Cerebellar nuclear complex (tissue), 1 donor: Measurements from ENCODE around the gene INHA.
A peak's percentile ranks its signal among the peaks of the same experiment; 100 is the strongest.

ENCODE experiments used
- DNase-seq, 2 experiments: peaks; one replicate each; lab custom pipeline; 2025; lab: John Stamatoyannopoulos, UW

Gene INHA

GRCh38 chr2:219572237-219573001 lies at the start of gene INHA:
Gene INHA, plus strand, starts transcription at chr2:219572310. Its CDS starts 65 bp downstream, at chr2:219572375.
- DNase-seq = no peak

GRCh38 chr2:219523031-219523671 lies 49.0 kb upstream of the INHA start:
- DNase-seq = no peak

- no peak for DNase-seq
These were observed 47.3 kb upstream of the INHA start for GRCh38 chr2:219524817-219525216.

GRCh38 chr2:219525533-219526232 lies 46.4 kb upstream of the INHA start:
- DNase-seq = no peak

GRCh38 chr2:219526320-219527075 lies 45.6 kb upstream of the INHA start:
- DNase-seq = no peak

GRCh38 chr2:219527076-219527394 lies 45.1 kb upstream of the INHA start:
- no peak for DNase-seq

- no peak for DNase-seq
These were observed 44.6 kb upstream of the INHA start for GRCh38 chr2:219527472-219527871.

GRCh38 chr2:219530048-219530963 lies 41.8 kb upstream of the INHA start:
- peak; percentile 8 to 64 for DNase-seq

- DNase-seq = no peak
These were observed 40.3 kb upstream of the INHA start for GRCh38 chr2:219531639-219532377.

- DNase-seq = no peak
These were observed 39.8 kb upstream of the INHA start for GRCh38 chr2:219532378-219532649.

- no peak for DNase-seq
These were observed 38.0 kb upstream of the INHA start for GRCh38 chr2:219533930-219534661.

GRCh38 chr2:219536425-219536824 lies 35.7 kb upstream of the INHA start:
- DNase-seq = no peak

GRCh38 chr2:219536967-219537366 lies 35.1 kb upstream of the INHA start:
- DNase-seq = no peak

GRCh38 chr2:219537657-219538488 lies 34.2 kb upstream of the INHA start:
- no peak for DNase-seq

GRCh38 chr2:219538504-219538951 lies 33.6 kb upstream of the INHA start:
- DNase-seq = no peak

GRCh38 chr2:219538956-219539788 lies 32.9 kb upstream of the INHA start:
- DNase-seq = no peak

GRCh38 chr2:219539926-219540678 lies 32.0 kb upstream of the INHA start:
- DNase-seq = no peak
